ENCODE measurements around the gene SMLR1.
A peak's percentile ranks its signal among the peaks of the same experiment; 100 is the strongest.

Gene SMLR1

DNA sequence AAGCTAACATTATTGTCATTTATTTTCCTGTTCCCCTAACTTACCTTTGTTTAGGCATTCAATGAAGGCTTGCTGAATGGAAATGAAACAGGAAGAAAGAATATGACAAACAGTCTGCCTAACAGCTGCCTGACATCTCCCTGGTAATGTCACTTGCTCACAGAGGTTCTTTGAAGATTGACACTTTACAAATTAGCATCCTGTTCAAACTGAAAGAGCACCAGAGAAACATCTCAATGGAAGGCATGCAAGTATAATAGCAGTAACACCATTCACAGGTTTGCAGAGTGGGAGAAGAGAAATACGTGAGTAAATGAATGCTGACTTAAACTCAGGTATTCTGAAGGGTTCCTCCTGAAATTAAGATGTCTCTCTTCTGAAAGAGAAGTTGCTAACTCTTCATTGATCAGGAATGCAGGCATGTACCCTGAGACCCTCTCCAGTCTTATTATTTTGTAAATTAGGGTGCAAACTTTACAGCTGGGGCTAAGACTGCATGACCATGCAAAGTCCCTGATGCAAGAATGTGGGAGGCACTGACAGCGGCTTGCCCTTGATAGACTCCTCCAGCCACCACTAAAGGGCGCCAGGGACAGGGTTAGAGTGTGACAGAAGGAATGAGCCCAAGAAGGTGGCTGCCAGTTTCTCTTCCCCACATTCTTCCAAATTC, 1.3 kb upstream of the SMLR1 start:
- DNase-seq = no peak

DNA sequence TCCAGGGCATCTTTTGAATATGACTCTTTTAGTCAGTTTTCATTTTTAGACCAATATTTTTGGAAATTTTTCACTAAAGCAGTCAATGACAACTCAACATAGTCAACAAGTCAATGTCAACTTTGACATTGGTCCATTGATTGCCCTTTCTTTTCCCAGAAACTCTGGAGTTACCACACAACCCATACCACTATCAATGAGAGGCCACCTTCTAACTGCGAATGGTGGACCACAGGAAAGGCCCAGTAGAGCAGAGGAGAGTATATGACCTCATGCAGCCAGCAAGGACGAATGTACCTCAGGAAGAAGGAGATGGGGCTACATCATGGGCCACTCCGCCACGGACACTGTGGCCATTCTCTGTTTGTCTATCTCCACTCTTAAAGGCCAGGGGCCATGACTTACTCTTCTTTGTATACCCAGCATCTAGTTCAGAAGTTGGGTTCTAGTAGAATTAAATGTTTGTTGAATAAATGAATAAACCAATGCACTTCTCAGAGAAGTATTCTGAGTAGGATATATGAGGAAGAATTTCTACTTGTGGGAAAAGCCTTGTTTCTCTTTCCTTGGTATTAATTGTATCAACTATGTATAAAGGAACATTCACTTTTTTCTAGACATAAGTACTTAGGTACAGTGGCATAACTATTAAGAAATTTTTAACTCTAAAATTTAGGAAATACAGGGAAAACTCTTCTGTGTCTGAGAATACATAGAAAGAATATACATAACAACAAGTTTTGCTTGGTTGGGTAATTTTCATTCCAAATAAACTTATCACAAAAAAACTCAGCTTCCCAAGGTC, 562 bp upstream of the SMLR1 start:
- no peak for DNase-seq

DNA sequence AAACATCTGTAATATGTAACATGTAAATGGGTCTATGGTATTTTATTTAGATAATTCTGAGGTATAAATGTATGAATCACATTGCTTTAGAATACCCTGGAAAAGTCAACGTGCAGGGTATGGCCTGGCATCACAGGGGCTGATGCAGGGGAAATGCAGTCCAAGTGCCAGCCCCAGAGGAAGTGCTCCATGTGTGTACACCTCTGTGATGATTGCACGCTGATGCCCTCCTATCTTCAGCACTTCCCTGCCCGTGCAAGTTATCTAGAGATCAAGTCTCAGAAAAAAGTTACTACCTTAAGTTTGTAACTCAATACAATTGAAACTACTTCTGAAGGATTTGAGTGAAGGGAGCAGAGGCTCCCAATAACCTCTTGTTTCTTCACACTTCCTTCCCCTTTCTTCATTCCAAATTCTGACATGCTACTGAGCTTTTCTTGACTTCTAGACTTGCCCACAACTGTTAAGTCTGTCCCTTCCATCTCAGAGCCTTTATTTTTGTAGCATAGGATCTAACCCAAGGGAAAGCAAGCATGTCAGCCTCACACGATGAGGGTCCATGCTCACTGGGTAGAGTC, 2.2 kb downstream of the SMLR1 start:
- no peak for DNase-seq

DNA sequence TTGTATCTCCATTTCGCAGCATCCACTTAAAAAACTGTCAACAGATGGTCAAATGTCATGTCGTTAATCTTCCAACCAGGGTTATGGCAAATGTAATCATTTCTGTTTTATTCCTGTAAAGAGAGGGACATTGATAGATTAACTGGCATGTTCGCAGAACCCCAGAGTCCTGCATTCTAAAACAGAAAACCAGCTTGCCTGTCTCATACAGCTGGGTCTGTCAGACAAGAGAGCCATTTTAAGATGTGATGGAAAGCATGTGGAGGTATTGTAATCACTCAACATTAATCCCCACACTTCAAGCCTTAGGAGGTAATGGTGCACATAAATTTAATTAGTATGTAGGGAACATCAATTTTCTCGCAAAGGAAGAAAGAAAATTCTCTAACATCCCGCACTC, 4.4 kb downstream of the SMLR1 start:
- no peak for DNase-seq

DNA sequence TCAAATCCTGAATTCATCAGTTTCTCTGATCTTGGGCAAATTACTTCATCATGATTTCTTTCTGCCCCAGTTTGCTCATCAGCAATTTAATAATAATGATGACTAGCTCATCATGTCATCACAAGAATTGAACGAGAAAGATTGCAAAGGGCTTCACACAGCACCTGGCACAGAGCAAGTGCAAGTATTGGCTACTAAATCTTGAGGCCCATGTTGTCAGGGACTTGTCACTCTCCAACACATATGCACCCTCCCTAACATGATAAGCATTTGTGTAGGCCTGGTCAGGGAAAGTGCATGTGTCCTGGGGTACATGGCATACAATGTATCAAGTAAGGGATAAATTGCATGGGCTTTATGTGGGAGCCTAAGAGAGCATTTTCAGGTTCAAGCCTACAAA, 6.4 kb downstream of the SMLR1 start:
- DNase-seq = no peak

DNA sequence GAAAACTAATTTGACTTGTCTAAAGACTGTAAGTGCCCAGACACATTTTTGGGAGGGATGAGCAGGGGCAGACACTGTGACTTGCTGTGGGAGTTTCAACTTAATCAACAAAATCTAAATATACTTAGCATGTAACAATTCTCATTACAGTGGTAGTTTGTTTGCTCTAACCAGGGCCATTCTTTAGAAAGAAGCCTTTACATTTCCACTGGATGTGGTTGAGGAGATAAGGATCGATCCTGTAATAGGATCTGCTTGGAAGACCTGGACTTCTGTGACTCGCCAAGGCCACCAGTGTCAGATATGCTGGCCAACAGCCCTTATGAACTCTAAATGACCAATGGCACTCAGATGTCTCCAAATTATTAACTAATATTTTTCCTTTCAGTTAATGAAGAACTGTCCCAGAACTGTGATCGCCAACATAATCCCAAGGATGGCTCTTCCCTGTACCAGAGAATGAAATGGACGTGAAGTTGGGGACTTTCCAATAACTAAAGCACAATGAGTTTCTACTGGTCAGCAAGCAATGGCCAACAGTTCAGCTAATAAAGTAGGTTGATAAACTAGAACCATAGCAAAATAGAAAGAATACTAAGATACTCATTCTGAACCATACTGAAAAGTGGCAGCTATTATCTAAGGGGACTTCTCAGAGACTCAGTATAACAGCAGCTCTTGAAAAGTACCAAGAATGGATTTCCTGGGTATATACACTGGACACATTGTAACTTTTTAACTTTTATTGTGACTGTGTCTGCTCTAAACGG, 7.5 kb downstream of the SMLR1 start:
- no peak for DNase-seq

DNA sequence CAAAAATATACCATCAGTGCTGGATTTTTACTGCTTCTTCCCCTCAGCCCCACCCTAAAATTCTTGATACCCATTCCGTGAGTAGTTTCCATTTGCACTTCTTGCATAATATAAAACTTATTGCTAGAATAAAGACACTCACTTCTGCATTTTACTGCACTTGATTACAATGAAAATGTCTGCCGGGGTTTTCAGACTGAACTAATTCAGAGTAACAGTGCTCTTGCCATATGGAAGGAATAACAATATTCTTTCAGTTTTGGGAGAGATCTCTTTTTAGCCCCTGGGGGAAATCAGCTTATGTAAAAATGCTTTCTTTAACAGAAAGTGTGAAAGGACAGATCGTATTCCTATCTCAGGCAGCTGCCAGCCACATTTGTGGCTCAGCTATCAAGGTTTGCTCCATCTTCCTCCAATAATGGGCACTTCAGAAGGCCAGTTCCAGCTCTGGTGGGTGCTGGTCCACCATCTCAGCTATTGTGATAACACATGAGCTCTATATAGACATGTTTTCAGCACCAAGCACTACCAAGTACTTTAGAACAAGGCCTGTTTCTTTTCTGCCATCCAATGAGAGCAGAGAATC, 8.9 kb downstream of the SMLR1 start:
- no peak for DNase-seq

DNA sequence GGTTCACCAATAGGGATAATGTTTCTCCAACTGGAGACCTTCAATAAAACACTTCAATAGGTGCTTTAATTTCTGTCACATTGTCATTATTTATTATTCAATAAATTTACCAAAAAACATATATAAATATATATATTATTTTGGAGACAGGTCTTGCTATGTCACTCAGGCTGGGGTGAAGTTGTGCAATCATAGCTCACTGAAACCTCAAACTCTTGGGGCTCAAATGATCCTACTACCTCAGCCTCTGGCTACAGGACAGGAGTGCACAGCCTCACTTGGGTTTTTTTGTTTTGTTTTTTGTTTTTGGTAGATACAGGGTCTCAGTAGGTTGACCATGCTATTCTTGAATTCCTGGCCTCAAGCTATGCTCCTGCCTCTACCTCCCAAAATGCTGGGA, 9.9 kb downstream of the SMLR1 start:
- DNase-seq = no peak

DNA sequence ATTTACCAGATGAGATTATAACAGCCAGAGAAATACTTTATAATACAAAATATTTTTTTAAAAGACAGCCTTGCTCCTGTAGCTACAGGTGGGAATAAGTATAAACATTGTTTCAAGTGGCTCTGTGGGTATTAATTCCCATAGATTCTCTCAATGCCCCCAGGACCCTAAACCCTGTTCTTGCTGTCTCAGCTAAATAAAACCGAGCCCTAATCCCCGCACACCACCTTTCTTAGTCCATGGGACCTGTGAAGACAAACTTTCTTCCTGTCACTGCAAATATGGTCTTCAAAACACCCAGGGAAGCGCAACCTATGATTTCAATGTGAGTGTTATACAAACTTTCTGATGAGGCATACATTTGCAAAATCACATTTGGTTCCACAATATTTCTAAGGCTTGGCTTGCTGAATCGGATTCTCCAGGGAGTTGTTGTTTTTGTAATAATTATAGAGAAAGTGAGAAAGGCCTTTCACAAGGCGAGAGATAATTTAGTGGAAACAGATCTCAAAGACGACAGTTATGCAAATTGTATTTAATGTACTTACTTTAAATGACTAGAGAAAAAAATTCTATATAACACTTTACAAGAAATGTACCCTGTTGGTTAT, 11.1 kb downstream of the SMLR1 start:
- DNase-seq = no peak

DNA sequence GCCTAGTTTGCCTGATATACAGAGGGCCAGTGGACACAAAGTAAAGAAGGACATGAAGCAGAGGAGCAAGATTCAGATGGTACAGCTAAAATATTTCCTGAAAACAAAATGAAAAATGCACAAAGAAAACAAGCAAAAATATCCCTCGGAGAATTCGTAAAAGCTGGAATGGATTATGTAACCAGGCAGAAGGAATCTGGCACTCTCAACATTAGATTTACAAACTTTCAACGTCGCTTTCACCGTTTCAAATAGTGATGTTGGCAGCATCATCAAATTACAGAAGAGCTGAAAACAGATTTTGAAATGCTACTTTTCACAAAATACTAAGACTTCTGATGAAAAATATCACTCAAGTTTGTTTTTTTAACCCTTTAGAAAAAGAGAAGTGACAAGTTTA, 11.7 kb downstream of the SMLR1 start:
- no peak for DNase-seq

DNA sequence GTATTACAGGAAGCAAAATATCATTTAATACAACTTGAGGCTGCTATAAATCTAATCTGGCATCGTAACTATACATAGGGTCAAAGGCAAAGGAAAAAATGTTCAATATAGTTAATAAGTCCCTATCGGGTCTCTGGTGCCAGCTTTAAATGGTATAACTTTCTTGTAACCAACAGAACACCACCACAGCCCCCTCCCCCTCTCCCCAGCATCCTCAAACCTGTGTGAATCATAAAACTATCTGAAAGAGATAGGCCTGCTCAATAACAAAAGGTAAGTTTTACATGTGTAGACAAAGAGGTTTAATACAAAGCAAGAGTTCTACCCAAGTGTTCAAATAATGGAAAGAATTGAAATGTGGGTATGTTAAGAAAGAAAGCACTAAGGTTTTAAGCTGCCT, 12.2 kb downstream of the SMLR1 start:
- no peak for DNase-seq

DNA sequence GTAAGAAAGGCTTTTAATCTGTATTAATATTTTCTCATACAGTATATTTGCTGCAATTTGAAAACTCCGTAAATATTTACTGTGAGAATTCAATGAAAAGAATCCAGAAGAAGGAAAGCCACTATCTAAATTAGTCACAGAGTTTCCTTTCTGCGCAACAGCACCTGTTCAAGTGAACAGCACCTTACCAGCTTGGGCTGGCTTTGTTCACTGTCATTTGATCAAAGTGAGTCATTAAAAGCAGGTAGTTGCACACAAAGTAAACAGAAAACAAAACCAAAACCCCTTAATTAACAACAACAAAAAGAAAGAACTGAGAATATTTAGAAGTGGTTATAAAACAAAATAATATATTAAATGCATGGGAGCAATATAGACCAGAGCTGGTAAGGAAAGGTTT, 12.8 kb downstream of the SMLR1 start:
- DNase-seq = no peak

DNA sequence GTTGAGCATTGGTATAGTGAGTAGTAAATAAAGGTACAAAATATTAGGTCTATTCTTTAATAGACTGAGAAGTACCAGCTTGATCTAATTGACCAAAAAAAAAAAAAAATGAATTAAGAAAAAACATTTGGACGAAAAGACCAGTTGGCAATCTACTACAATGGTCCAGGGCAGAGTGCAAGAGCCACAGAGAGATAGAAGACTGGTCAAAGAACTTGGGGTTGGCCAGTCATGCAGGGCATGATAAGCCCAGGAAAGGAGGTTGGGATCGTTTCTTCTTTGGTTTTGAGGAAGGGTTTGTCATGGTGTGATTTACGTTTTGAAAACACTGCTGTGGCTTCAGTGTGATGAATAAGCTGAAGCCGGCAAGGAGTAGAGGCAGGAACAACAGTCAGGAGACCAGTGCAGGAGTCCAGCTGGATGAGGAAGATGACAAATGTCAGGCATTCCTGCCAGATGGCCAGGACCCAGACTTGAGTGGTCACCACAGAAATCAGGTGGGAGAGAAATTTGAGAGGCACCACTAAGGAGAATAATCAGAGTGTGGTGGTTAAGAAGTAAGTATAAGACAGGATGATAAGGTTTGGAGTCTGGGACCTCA, 14.0 kb downstream of the SMLR1 start:
- DNase-seq = no peak

DNA sequence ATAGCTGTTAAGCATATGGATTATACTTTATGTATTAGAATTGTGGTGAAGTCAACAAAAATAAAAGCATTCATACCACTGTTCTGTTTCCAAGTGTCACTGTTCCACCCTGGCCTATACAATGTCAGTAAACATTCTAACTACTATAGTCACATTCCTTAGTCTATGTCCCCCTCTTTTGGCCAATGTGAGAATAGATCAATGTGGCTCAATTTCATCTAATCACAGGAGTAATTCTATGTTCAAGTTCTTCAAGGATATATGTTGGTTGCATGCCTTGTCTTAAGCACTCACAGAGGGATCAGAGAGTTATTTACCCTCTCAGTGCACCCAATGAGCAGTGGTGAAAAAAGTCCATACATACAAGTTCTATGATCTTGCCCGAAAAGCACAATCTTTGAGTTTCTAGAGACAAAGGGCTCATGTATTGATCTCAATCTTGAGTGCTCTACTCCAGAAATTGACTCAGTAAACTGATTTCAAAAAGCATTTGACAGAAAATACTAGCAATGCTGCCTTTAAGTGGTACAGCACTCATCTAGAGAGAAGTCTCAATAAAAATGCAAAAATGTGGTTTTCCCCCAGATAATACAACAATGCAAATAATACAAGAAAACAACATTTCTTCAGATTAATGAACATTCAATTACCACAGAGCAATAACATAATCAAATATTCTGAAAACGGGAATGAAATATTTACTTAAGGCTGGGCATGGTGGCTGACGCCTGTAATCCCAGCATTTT, 16.5 kb downstream of the SMLR1 start:
- DNase-seq = peak; percentile 17

DNA sequence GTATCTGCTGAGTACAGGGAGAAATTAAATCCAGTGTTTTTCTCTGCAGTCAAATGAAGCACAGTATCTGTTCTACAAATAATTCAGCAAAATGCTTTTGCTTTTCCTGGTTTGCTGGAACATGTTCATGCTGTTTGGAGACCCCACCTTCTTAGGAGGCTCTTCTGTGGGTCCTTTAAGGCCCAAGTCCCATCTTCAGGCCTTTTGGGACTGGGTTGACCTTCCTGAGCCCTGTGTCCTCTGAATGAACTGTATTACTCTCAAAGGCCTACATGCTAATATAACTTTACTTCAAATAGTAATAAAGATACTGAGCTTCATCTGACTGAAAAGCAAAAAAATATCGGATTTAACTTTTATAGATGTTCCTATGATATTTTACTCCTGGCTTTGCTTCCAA, 19.3 kb downstream of the SMLR1 start:
- DNase-seq = no peak

DNA sequence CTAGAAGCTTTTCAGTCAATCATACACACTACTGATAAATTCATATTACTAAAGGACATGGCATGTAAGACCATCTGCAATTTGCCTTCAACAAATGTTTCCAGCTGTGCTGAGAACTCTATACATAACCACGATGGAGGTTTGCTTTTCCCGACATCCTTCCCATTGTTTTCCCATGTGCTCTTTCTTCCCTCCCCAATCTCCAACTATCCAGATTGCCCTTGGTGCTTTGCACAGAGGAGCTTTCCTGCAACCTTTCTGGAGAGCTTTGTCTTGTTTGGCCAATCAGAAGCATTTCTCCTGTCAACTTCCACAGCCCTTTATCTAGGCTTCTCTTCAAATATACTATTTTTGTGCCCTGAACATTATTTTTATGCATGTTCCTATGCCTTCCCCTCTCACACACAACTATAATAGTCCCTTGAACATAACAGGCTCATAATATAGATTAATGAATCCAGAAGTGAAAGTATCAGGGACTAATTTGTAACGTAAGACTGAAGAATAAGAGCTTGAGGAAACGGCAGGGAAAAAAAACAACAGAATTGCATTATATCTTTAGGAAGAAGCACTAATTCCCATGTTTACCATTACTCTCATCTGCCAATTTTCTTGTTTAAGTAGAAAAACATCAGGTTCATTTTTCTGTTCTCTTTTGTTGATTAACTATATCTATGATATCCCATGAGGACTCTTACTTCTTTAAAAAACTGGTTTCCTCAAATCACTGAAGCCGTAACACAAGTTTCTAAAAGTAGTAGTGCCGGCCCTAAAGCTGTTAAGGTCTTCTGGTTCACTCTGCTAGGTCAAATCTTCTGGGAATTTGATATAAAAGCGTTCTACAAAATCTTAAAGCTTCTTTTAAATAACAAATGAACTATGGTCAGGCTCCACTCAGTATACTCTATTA, 20.1 kb downstream of the SMLR1 start:
- no peak for DNase-seq

DNA sequence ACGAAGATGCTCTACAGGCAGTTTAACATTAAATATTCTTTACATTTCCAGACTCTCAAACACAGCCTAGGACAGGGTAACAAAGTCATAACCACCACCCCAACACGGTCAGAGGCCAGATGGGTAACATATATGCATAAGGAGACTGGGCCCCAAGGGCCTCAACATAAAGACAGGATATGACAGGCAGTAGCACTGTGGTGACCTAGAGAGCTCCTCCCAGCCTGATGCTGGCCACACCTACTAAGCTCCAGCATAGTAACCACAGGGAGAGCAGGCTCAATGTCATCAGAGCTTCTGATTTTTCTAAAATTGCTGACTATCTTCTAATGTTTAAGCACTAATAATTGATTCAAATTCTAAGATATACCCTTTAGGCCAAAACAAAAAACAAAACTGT, 21.7 kb downstream of the SMLR1 start:
- no peak for DNase-seq

DNA sequence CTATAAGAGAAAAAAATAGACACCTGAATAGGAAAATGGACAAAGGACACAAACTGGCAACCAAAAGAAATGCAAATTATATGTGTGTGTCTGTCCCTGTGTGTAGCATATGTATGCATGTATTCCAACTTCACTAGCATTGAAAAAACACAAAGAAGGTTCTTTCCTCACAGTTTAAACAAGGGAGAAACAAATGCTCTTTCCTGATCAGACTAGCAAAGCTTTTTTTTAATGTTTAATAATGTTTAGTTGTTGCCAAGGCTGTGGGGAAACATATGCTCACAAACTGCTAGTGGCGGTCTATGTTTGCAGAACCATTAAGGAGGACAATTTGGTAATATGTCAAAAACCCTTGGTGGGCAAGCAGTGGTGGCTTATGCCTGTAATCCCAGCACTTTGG, 22.4 kb downstream of the SMLR1 start:
- no peak for DNase-seq

DNA sequence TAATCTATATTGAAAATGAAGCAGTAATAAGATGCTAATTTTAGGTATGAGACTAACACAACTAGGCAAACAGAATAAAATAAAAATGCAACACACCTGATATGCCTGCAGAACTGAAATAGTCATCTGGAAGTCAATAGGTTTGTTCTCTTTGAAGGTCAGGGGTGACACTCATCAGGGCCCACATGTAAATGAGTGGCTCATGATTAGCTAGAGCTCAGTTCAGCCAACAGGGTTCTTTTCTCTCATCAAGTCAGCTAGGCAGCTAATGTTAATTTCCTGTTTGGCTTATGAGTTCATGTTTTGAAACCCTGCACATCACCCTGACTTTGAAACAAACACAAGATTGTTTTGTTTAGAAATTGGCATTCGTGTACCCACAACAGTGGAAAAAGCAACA, 23.8 kb downstream of the SMLR1 start:
- no peak for DNase-seq

DNA sequence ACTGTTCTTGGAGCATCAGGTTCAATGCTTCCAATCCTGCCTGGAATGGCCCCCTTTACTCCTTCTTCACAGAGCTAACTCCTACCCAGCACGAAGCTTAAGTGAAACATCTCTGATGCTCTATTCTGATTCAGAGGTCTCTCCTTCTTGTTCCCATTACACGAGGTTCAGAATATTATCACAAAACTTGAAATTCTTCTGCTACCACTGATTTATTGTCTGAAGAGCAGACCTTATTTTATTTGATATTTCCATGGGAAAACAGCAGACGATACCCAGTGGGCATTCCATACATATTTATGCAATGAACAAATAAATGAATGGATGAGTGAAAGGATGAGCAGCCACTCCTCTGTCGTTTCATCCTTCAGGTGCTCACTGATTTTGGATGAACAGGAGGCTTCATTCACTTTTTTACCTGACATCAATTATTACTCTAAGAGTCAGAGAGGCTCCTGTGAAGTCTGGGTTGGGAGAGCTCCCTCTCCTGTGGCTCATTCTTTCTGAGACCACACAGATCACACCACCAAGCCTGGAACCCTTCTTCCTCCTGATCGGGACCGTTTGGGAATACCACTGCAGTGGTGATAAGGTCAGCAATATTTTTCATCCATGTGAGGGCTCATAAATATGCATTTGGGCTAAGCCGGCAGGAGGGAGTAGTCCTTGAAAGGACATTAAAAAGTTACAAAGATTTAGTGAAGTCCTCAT, 25.8 kb downstream of the SMLR1 start:
- DNase-seq = no peak

Data from RPMI8226 (cell line).